GM12872 (cell line): ENCODE data around the gene E2F6.

Experiments used
- TF ChIP-seq, protein P1 (sequence below): IDR thresholded peaks from 3 replicates; pipeline ENCODE4 v1.5.1; 2011; ENCODE audit warnings: low read depth, mild to moderate bottlenecking, low read length, moderate library complexity; ENCODE audit not compliant: insufficient read depth

E2F6 gene

GRCh38 chr2:11433822-11434221 lies 32.1 kb downstream of the E2F6 start:
- TF ChIP-seq, protein P1, sequence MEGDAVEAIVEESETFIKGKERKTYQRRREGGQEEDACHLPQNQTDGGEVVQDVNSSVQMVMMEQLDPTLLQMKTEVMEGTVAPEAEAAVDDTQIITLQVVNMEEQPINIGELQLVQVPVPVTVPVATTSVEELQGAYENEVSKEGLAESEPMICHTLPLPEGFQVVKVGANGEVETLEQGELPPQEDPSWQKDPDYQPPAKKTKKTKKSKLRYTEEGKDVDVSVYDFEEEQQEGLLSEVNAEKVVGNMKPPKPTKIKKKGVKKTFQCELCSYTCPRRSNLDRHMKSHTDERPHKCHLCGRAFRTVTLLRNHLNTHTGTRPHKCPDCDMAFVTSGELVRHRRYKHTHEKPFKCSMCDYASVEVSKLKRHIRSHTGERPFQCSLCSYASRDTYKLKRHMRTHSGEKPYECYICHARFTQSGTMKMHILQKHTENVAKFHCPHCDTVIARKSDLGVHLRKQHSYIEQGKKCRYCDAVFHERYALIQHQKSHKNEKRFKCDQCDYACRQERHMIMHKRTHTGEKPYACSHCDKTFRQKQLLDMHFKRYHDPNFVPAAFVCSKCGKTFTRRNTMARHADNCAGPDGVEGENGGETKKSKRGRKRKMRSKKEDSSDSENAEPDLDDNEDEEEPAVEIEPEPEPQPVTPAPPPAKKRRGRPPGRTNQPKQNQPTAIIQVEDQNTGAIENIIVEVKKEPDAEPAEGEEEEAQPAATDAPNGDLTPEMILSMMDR: no peak

DNA sequence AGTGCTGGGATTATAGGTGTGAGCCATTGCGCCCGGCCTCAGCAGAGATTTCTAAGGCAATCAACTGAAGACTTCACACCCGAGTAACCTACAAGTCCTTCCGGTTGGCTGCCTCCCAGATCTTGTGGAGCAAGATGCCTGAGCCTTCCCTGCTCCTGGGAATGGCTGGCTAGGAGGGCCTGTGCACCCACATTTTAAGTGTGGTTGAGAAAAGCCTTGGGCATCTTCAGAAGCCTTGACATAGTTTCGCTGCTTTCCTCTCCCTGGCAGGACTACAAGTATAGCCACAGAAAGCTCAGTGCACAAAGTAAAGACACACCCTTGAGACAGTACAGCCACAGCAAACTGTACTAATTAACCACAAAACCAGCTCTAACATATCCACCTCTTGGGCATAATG lies 35.2 kb downstream of the E2F6 start:
- TF ChIP-seq, protein P1: no peak

DNA sequence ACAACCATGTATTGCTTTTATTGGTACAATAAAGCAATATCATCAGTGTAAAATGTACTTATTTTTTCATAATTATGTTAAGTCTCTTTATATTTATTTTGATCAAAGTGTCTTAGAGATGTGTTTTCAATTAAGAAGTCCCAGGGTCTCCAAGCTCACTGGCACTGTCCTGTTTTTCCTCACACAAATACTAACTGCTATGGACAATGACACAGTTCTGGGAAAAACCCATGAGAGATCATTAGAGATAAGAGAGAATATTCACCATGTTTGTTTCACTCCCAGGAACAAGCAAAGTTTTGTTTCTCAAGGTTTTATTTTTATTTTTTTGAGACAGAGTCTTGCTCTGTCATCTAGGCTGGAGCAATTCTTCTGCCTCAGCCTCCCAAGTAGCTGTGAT lies 38.7 kb downstream of the E2F6 start:
- TF ChIP-seq, protein P1: no peak

DNA sequence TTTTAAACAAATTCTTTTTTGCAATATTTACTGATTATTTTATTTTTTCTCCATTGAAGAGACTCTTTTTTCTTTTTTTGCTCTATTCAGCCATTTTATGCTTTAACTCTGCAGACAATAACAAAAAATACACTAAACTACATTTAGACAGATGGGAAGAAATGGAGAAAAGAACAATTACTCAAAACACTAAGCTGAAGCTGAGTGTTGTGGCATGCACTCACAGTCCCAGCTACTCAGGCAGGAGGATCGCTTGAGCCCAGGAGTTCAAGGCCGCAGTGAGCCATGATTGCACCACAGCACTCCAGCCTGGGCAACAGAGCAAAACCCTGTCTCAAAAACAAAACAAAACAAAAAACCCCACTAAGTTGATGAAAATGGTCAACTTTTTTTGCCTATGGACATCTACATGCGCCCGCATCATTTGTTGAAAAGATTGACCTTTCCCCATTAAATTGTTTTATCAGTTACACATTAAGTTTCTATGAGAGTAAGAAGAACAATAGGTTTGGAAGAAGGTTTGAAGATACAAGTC lies 43.0 kb downstream of the E2F6 start:
- TF ChIP-seq, protein P1: no peak

DNA sequence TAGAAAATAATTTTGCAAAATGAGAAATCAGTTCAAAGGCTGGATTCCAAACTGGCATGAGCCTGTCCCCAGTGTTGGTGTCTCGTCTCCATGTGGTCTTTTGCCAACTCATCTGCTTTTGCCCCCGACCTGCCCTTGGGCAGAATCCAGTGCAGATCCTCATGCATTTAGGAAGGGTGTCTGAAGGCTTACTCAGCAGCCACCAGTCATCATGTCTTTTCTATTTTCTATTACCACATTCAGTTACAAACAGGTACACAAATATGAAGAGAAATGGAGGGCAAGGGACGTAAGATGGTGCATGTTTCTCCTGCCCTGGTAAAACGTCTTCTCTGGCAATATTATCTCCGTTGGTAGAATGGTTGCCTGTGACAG lies 43.5 kb downstream of the E2F6 start:
- TF ChIP-seq, protein P1: no peak

DNA sequence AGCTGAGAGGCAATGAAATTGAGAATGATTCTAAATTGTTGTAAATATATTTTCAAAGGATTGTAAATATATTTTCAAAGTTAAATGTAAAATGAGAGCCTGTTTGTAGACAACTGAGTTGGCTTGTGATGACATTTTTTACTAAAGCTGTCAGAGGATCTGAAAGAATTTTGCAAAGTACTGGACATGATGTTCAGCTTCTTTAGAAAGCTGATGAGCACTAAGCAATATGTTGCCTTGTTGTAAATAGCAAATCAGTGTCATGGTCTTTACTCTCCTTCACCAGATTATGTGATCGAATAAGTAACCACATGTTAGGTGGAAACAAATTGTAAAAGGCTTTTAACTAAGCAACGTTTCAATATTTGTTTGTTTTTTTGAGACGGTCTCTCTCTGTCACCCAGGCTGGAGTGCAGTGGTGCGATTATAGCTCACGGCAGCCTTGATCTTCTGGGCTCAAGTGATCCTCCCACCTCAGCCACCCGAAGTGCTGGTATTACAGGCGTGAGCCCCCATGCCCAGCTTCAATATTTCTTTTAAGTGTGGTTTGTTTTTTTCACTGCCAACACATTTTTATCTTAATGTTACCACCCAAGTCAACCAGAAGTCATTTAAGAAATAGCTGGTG lies 44.0 kb downstream of the E2F6 start:
- TF ChIP-seq, protein P1: no peak

- TF ChIP-seq, protein P1: no peak
These were observed 45.3 kb downstream of the E2F6 start for GRCh38 chr2:11420671-11421070.
